Upper lobe of left lung (tissue), 6 donors: ENCODE measurements around the gene FGGY. TPM values are rescaled to one million over a fixed set of nuclear protein-coding genes. Genes with fewer than 3 reads are reported as not detected.

Source experiments
- ATAC-seq, 2 donors: fragments of 200-7000 bp; cut with Tn5 transposase; one replicate each; pipeline ENCODE4 v1.9.1; 2022; ENCODE audit warnings: mild to moderate bottlenecking in 2 of 2, moderate library complexity in 2 of 2; ENCODE audit not compliant: low FRiP score in 2 of 2
- DNase-seq, 2 donors: peaks; one replicate each; pipeline ENCODE4 v3.0.0-alpha.2; 2019 to 2020
- H3K27ac ChIP-seq, 4 donors: fragments of 200-600 bp; sonication (generic); one replicate each; pipeline ENCODE4 v1.5.1; 2016 to 2019
- H3K27me3 ChIP-seq, 4 donors: fragments of 200-600 bp; sonication (generic); one replicate each; pipeline ENCODE4 v1.5.1; 2017 to 2019
- H3K36me3 ChIP-seq, 4 donors: fragments of 200-600 bp; sonication (generic); one replicate each; pipeline ENCODE4 v1.5.1; 2016 to 2019
- H3K4me1 ChIP-seq, 4 donors: fragments of 200-600 bp; sonication (generic); one replicate each; pipeline ENCODE4 v1.5.1; 2018 to 2019
- H3K4me3 ChIP-seq, 4 donors: fragments of 200-600 bp; sonication (generic); one replicate each; pipeline ENCODE4 v1.5.1; 2017 to 2019; ENCODE audit warnings: mild to moderate bottlenecking in 2 of 4, moderate library complexity in 1 of 4
- H3K9me3 ChIP-seq, 4 donors: fragments of 200-600 bp; sonication (generic); one replicate each; pipeline ENCODE4 v1.5.1; 2018 to 2019
- CTCF ChIP-seq, 6 experiments: fragments of 450-650 bp in 4 of 6; fragments of 200-600 bp in 2 of 6; sonication (generic) in 2 of 6; IDR thresholded peaks; one replicate each; pipeline ENCODE4 v1.5.1; 2016 to 2019; ENCODE audit warnings: antibody characterized with exemption in 6 of 6
- EP300 ChIP-seq, 4 donors: sonication (generic); formaldehyde crosslinking; IDR thresholded peaks; one replicate each; pipeline ENCODE4 v1.5.1; 2017; ENCODE audit warnings: antibody characterized with exemption in 4 of 4, control low read depth in 2 of 4
- POLR2A ChIP-seq, 4 donors: fragments of 450-650 bp; IDR thresholded peaks; one replicate each; pipeline ENCODE4 v1.5.1; 2016 to 2017; ENCODE audit warnings: antibody characterized with exemption in 4 of 4, mild to moderate bottlenecking in 2 of 4
- POLR2AphosphoS5 ChIP-seq, 2 donors: sonication (generic); formaldehyde crosslinking; IDR thresholded peaks; one replicate each; pipeline ENCODE4 v1.5.1; 2017; ENCODE audit warnings: antibody characterized with exemption in 2 of 2
- WGBS, 2 donors: methylation state at CpG; one replicate each; pipeline ENCODE4 v1.1.5; 2017 to 2018; 5-methylcytosine and 5-hydroxymethylcytosine counted together
- total RNA-seq, 6 donors: library from RNA; depleted of rRNA in 4 of 6; stranded (reverse); fragments of >200 nt in 4 of 6; gene quantifications; one replicate each; pipeline versions ENCODE4 v1.1.0 to v1.2.1, GENCODE V29; 2016 to 2021
- donor health status: DM: no; HTN: no; CAD: no; lungs with moderate emphysema.
- donor health status: DM: no; HTN: yes; CAD: no; lungs with severe emphysema.

FGGY gene
- total RNA-seq, 6 donors from 2014 or later: 11.8 to 51.3 (median 22.6) TPM

- WGBS, 2 donors: 70 to 74% methylated on average over 7 of the region's 7 CpGs
- ATAC-seq (no peak), DNase-seq (no peak)
- H3K4me1 ChIP-seq: peaks cover 0 to 4% (median 0%) of the 10 kb centered on the region in 4 donors
- no peaks in the 10 kb centered on the region for H3K9me3 ChIP-seq
- no peak overlapping the region for H3K27ac ChIP-seq
- no peaks in the 10 kb centered on the region for H3K27me3 ChIP-seq
- TF ChIP-seq POLR2A (IDR thresholded peaks at IDR 0.05) (no peak), POLR2AphosphoS5 (IDR thresholded peaks at IDR 0.05) (no peak), CTCF (IDR thresholded peaks at IDR 0.05) (no peak)
- no peaks in the 10 kb centered on the region for H3K36me3 ChIP-seq
- H3K4me3 ChIP-seq: no peak overlapping the region
Measured at GRCh38 chr1:59776960-59777852, 480.3 kb downstream of the FGGY start.

GRCh38 chr1:59779949-59780348 is 483.1 kb downstream of the FGGY start:
- H3K36me3 ChIP-seq: no peaks in the 10 kb centered on the region
- no peaks in the 10 kb centered on the region for H3K27me3 ChIP-seq
- no peak overlapping the region for H3K4me3 ChIP-seq
- no peak for DNase-seq
- no peak for TF ChIP-seq POLR2AphosphoS5 (IDR thresholded peaks at IDR 0.05)
- TF ChIP-seq CTCF (IDR thresholded peaks at IDR 0.05): peak in 1 of 6 experiments; percentile 19
- no peak for TF ChIP-seq POLR2A (IDR thresholded peaks at IDR 0.05)
- TF ChIP-seq EP300 (IDR thresholded peaks at IDR 0.05): no peak
- H3K4me1 ChIP-seq: peaks cover 0 to 4% (median 0%) of the 10 kb centered on the region in 4 donors
- H3K9me3 ChIP-seq: no peaks in the 10 kb centered on the region
- WGBS, 2 donors: 52 to 69% methylated on average over 2 of the region's 2 CpGs
- no peak for ATAC-seq
- H3K27ac ChIP-seq: no peak overlapping the region

GRCh38 chr1:59788825-59789224 is 491.9 kb downstream of the FGGY start:
- H3K27ac ChIP-seq: no peak overlapping the region
- DNase-seq: no peak
- no peaks in the 10 kb centered on the region for H3K36me3 ChIP-seq
- TF ChIP-seq POLR2AphosphoS5 (IDR thresholded peaks at IDR 0.05): no peak
- no peaks in the 10 kb centered on the region for H3K27me3 ChIP-seq
- H3K9me3 ChIP-seq: peaks cover 0 to 3% (median 0%) of the 10 kb centered on the region in 4 donors
- no peak overlapping the region for H3K4me3 ChIP-seq
- no peaks in the 10 kb centered on the region for H3K4me1 ChIP-seq
- no peak for ATAC-seq

GRCh38 chr1:59798600-59798999 is 501.7 kb downstream of the FGGY start:
- ATAC-seq: no peak
- no peak overlapping the region for H3K4me3 ChIP-seq
- no peaks in the 10 kb centered on the region for H3K9me3 ChIP-seq
- H3K27ac ChIP-seq: no peak overlapping the region
- no peaks in the 10 kb centered on the region for H3K36me3 ChIP-seq
- no peak for TF ChIP-seq EP300 (IDR thresholded peaks at IDR 0.05)
- no peak for TF ChIP-seq CTCF (IDR thresholded peaks at IDR 0.05)
- no peak for TF ChIP-seq POLR2A (IDR thresholded peaks at IDR 0.05)
- TF ChIP-seq POLR2AphosphoS5 (IDR thresholded peaks at IDR 0.05): no peak
- H3K4me1 ChIP-seq: no peaks in the 10 kb centered on the region
- no peaks in the 10 kb centered on the region for H3K27me3 ChIP-seq
- DNase-seq: no peak

- no peaks in the 10 kb centered on the region for H3K36me3 ChIP-seq
- no peak for DNase-seq
- H3K4me3 ChIP-seq: no peak overlapping the region
- WGBS, 2 donors: 54 to 57% methylated on average over 1 of the region's 1 CpG
- no peak for ATAC-seq
- no peaks in the 10 kb centered on the region for H3K4me1 ChIP-seq
- H3K9me3 ChIP-seq: no peaks in the 10 kb centered on the region
- no peak overlapping the region for H3K27ac ChIP-seq
- H3K27me3 ChIP-seq: no peaks in the 10 kb centered on the region
- no peak for TF ChIP-seq POLR2AphosphoS5 (IDR thresholded peaks at IDR 0.05)
- no peak for TF ChIP-seq CTCF (IDR thresholded peaks at IDR 0.05)
- no peak for TF ChIP-seq POLR2A (IDR thresholded peaks at IDR 0.05)
- TF ChIP-seq EP300 (IDR thresholded peaks at IDR 0.05): no peak
Measured at GRCh38 chr1:59803458-59804038, 506.7 kb downstream of the FGGY start.
